H1 (cell line): ENCODE measurements around the gene GULP1. TPM values are rescaled to one million over a fixed set of nuclear protein-coding genes. Genes with fewer than 3 reads are reported as not detected.

Experiments used
- CHD7 ChIP-seq: fragments of 300-600 bp; sonication (generic); IDR thresholded peaks from 2 replicates; pipeline ENCODE4 v1.7.1; 2012; ENCODE audit warnings: low read length, moderate library complexity, mild to moderate bottlenecking, inconsistent platforms; ENCODE audit not compliant: insufficient replicate concordance
- FOSL1 ChIP-seq: IDR thresholded peaks from 2 replicates; pipeline ENCODE4 v1.6.1; 2011; ENCODE audit warnings: mild to moderate bottlenecking, low read depth, low read length, moderate library complexity; ENCODE audit not compliant: insufficient read depth
- RAD21 ChIP-seq, 2 experiments: IDR thresholded peaks in 1 of 2; conservative IDR thresholded peaks in 1 of 2; 2 replicates each; pipeline ENCODE4 v1.6.1; 2011; ENCODE audit warnings: low read depth in 2 of 2, low read length in 2 of 2, improper control_type of control experiment in 1 of 2, inconsistent platforms in 1 of 2, mild to moderate bottlenecking in 1 of 2, moderate library complexity in 1 of 2
- polyA plus RNA-seq, 7 experiments: library from polyadenylated mRNA; depleted of rRNA in 3 of 7; stranded (reverse) in 5 of 7; unstranded in 2 of 7; fragments of >200 nt in 5 of 7; fragments of 200-250 nt in 2 of 7; gene quantifications; 1 replicate in 5 of 7; 2 replicates in 1 of 7; 4 replicates in 1 of 7; pipeline versions ENCODE4 v1.2.1 to v1.2.3, GENCODE V29; 2011 to 2013; ENCODE audit warnings: missing spikeins in 2 of 7, mixed read lengths in 2 of 7
- total RNA-seq: library from RNA; stranded (reverse); fragmentation: NEBNext Ultra II Directional; extraction: Animal tissue kit (Norgen Biotek cat#: 25700); gene quantifications from 2 replicates; pipeline ENCODE4 v1.2.1, GENCODE V29; 2021

The GULP1 gene
- total and polyA plus RNA-seq, 2 of the 8 experiments (the other 6 are each of a cell fraction or from before 2014, with no cell fraction given), result 69.7 to 139 TPM

GRCh38 chr2:188265315-188265714, 26.4 kb upstream of the GULP1 start (continued):
- TF ChIP-seq CHD7 (no peak), FOSL1 (no peak), RAD21 (IDR thresholded peaks at IDR 0.05 in 1 of 2, conservative IDR thresholded peaks at IDR 0.05 in 1 of 2; ENCODE audit: low read depth in 2 of 2, low read length in 2 of 2) (no peak)
- TF ChIP-seq, all 59 proteins: peak for 0
